ENCODE measurements around the gene C1orf159. TPM values are rescaled to one million over a fixed set of nuclear protein-coding genes. Genes with fewer than 3 reads are reported as not detected.

Gene C1orf159
- total and polyA plus RNA-seq, 9 of the 15 experiments (the other 6 are each of a cell fraction or from before 2014, with no cell fraction given): 0.28 to 54.9 (median 10.6) TPM

DNA sequence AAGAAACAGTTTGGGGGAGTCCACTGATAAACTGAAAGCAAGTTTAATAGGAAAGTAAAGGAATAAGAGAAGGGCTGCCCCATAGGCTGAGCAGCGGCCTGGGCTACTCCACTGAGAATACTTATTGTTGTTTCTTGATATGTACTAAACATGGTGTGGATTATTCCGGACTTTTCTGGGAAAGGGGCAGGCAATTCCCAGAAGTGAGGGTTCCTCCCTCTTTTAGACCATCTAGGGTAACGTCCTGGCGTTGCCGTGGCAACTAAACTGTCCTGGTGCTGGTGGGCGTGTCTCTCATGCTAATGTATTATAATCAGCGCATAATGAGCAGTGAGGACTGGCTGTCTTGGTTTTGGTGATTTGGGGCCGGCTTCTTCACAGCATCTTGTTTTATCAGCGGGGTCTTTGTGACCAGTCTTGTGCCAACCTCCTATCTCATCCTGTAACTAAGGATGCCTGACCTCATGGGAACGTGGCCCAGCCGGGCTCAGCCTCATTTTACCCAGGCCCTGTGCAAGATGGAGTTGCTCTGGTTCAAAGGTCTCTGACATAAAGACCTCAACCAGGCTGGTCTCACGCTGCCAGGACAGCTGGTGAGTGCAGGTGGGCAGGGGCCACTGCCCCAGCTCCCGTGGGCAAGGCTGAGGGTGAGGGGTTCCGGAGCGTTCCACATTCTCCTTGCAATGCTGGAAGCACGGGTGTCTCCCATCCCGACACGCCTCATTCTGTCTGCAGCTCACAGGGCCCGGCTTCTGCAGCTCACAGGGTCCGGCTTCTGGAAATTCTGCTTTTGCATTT lies 19.6 kb upstream of the C1orf159 start (continued):
- TF ChIP-seq, protein P1, sequence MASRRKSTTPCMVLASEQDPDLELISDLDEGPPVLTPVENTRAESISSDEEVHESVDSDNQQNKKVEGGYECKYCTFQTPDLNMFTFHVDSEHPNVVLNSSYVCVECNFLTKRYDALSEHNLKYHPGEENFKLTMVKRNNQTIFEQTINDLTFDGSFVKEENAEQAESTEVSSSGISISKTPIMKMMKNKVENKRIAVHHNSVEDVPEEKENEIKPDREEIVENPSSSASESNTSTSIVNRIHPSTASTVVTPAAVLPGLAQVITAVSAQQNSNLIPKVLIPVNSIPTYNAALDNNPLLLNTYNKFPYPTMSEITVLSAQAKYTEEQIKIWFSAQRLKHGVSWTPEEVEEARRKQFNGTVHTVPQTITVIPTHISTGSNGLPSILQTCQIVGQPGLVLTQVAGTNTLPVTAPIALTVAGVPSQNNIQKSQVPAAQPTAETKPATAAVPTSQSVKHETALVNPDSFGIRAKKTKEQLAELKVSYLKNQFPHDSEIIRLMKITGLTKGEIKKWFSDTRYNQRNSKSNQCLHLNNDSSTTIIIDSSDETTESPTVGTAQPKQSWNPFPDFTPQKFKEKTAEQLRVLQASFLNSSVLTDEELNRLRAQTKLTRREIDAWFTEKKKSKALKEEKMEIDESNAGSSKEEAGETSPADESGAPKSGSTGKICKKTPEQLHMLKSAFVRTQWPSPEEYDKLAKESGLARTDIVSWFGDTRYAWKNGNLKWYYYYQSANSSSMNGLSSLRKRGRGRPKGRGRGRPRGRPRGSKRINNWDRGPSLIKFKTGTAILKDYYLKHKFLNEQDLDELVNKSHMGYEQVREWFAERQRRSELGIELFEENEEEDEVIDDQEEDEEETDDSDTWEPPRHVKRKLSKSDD (conservative IDR thresholded peaks at IDR 0.05; ENCODE audit: low read length): no peak
- no peak for TF ChIP-seq NELFE (IDR thresholded peaks at IDR 0.05; ENCODE audit: insufficient read depth, insufficient read length)
- TF ChIP-seq ZNF184 (CRISPR knock-in tag; IDR thresholded peaks at IDR 0.05): no peak
- TF ChIP-seq CEBPZ (IDR thresholded peaks at IDR 0.05; ENCODE audit: borderline replicate concordance, low read depth, low read length): no peak
- TF ChIP-seq, protein P2, sequence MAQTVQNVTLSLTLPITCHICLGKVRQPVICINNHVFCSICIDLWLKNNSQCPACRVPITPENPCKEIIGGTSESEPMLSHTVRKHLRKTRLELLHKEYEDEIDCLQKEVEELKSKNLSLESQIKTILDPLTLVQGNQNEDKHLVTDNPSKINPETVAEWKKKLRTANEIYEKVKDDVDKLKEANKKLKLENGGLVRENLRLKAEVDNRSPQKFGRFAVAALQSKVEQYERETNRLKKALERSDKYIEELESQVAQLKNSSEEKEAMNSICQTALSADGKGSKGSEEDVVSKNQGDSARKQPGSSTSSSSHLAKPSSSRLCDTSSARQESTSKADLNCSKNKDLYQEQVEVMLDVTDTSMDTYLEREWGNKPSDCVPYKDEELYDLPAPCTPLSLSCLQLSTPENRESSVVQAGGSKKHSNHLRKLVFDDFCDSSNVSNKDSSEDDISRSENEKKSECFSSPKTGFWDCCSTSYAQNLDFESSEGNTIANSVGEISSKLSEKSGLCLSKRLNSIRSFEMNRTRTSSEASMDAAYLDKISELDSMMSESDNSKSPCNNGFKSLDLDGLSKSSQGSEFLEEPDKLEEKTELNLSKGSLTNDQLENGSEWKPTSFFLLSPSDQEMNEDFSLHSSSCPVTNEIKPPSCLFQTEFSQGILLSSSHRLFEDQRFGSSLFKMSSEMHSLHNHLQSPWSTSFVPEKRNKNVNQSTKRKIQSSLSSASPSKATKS (CRISPR knock-in tag; IDR thresholded peaks at IDR 0.05): no peak
- TF ChIP-seq CLOCK (CRISPR knock-in tag; IDR thresholded peaks at IDR 0.05; ENCODE audit: borderline replicate concordance): no peak
- no peak for TF ChIP-seq MTA2 (IDR thresholded peaks at IDR 0.05; ENCODE audit: low read depth)
- no peak for TF ChIP-seq GABPB1 (CRISPR knock-in tag; IDR thresholded peaks at IDR 0.05)
- TF ChIP-seq ILF3 (IDR thresholded peaks at IDR 0.05; ENCODE audit: borderline replicate concordance): no peak
